K562 (cell line): ENCODE data around the gene SAMD13. TPM values are rescaled to one million over a fixed set of nuclear protein-coding genes. Genes with fewer than 3 reads are reported as not detected.

Source experiments
- ATAC-seq: fragments of 200-7000 bp; cut with Tn5 transposase; 3 replicates; pipeline ENCODE4 v1.9.1; 2020; ENCODE audit warnings: moderate library complexity
- BruUV-seq: library from RNA; stranded (reverse); fragments of 400-500 nt; replicated peaks from 2 replicates; lab custom pipeline; 2021; lab: Mats Ljungman, UMichigan
- CTCF ChIA-PET: fragments of 300-600 bp; formaldehyde crosslinking; extraction: SDS; loops from one replicate; lab custom pipeline; 2021; ENCODE audit warnings: low intra/inter-chr PET ratio; lab: Yijun Ruan, JAX
- POLR2A ChIA-PET: fragments of 300-600, 350-650 bp; sonication (Branson Sonifier 250); formaldehyde crosslinking; extraction: SDS; loops from one replicate; lab custom pipeline; 2021; ENCODE audit warnings: antibody characterized with exemption, inconsistent platforms; lab: Yijun Ruan, JAX
- DNase-seq, 4 experiments: peaks; one replicate each; pipeline versions ENCODE4 v3.0.0 to v3.0.0-alpha.2; 2011 to 2018; ENCODE audit warnings: low spot score in 3 of 4, mixed read lengths in 3 of 4; ENCODE audit errors: extremely low read depth in 1 of 4
- FAIRE-seq: peaks from 2 replicates; lab custom pipeline; 2011; peaks lifted over from hg19 to GRCh38; lab: Jason Lieb, UNC
- H2AFZ ChIP-seq: 2 replicates; pipeline ENCODE4 v1.6.0; 2011; ENCODE audit warnings: low read depth, low read length, control low read depth, inconsistent platforms
- H3K27ac ChIP-seq: fragments of 200-600 bp; 3 replicates; pipeline ENCODE4 v1.8.0; 2011; ENCODE audit warnings: low read depth, mild to moderate bottlenecking, control low read depth, inconsistent platforms, low read length, moderate library complexity, mixed read lengths; ENCODE audit errors: extremely low read depth
- H3K27me3 ChIP-seq, 2 experiments: fragments of 300-600 bp in 1 of 2; 2 replicates in 1 of 2; 3 replicates in 1 of 2; pipeline versions ENCODE4 v1.6.0 to v1.8.0; 2011; ENCODE audit warnings: inconsistent platforms in 2 of 2, low read length in 2 of 2, mild to moderate bottlenecking in 1 of 2, mixed read lengths in 1 of 2, moderate library complexity in 1 of 2; ENCODE audit not compliant: control insufficient read depth in 2 of 2, insufficient read depth in 2 of 2
- H3K36me3 ChIP-seq: fragments of 300-600 bp; 3 replicates; pipeline ENCODE4 v1.8.0; 2011; ENCODE audit warnings: mild to moderate bottlenecking, low read length, inconsistent platforms; ENCODE audit not compliant: control insufficient read depth, insufficient read depth
- H3K4me1 ChIP-seq, 2 experiments: fragments of 200-600 bp in 1 of 2; replicated peaks in 1 of 2; 2 replicates in 1 of 2; 3 replicates in 1 of 2; pipeline versions ENCODE4 v1.5.1 to v1.8.0; 2011; ENCODE audit warnings: inconsistent platforms in 2 of 2, low read length in 2 of 2, mild to moderate bottlenecking in 1 of 2, mixed read lengths in 1 of 2, moderate library complexity in 1 of 2; ENCODE audit not compliant: control insufficient read depth in 2 of 2, insufficient read depth in 2 of 2
- H3K4me2 ChIP-seq: 2 replicates; pipeline ENCODE4 v1.6.1; 2011; ENCODE audit warnings: low read length, control low read depth, inconsistent platforms, mixed read lengths; ENCODE audit not compliant: insufficient read depth
- H3K4me3 ChIP-seq: fragments of 200-600 bp; sonication (generic), shearing (Covaris generic); 2 replicates; pipeline ENCODE4 v1.5.1; 2016; ENCODE audit warnings: control low read depth, inconsistent platforms
- H3K79me2 ChIP-seq: fragments of 200-600 bp; 3 replicates; pipeline ENCODE4 v1.8.0; 2011; ENCODE audit warnings: low read length, inconsistent platforms; ENCODE audit not compliant: control insufficient read depth, insufficient read depth
- H3K9ac ChIP-seq, 2 experiments: 2 replicates each; pipeline versions ENCODE4 v1.6.0 to v1.6.1; 2011; ENCODE audit warnings: low read depth in 2 of 2, low read length in 2 of 2, control low read depth in 1 of 2, inconsistent platforms in 1 of 2, mild to moderate bottlenecking in 1 of 2, mixed read lengths in 1 of 2; ENCODE audit not compliant: insufficient read depth in 1 of 2
- H3K9me1 ChIP-seq: one replicate; pipeline ENCODE4 v1.6.0; 2011; ENCODE audit warnings: inconsistent platforms, mild to moderate bottlenecking, low read length, moderate library complexity; ENCODE audit not compliant: control insufficient read depth, insufficient read depth
- H3K9me3 ChIP-seq: replicated peaks from 2 replicates; pipeline ENCODE4 v1.5.1; 2011; ENCODE audit warnings: low read depth, low read length, inconsistent platforms; ENCODE audit not compliant: control insufficient read depth, insufficient read depth
- H4K20me1 ChIP-seq: replicated peaks from 2 replicates; pipeline ENCODE4 v1.6.1; 2011; ENCODE audit warnings: low read length, inconsistent platforms, mixed read lengths; ENCODE audit not compliant: control insufficient read depth, insufficient read depth
- FOXK2 ChIP-seq, 2 experiments: fragments of 450-650 bp; IDR thresholded peaks in 1 of 2; conservative IDR thresholded peaks in 1 of 2; 2 replicates each; pipeline ENCODE4 v1.6.1; 2016; ENCODE audit warnings: low read depth in 2 of 2, mild to moderate bottlenecking in 1 of 2
- ZBTB11 ChIP-seq, 3 experiments: fragments of 200-800 bp in 1 of 3; fragments of 250-450 bp in 1 of 3; fragments of 450-650 bp in 1 of 3; sonication (Bioruptor Pico) in 1 of 3; sonication (Bioruptor generic) in 1 of 3; formaldehyde crosslinking in 1 of 3; IDR thresholded peaks; 2 replicates each; pipeline versions ENCODE4 v1.6.1 to v1.8.0; 2016 to 2022; ENCODE audit warnings: mild to moderate bottlenecking in 2 of 3, missing genetic modification characterization in 2 of 3, missing compliant biosample characterization in 1 of 3, moderate library complexity in 1 of 3
- ZFP1 ChIP-seq: fragments of 450-650 bp; formaldehyde crosslinking; IDR thresholded peaks from 2 replicates; pipeline ENCODE4 v1.4.0; 2020; ENCODE audit warnings: mild to moderate bottlenecking, mixed read lengths
- ZNF764 ChIP-seq: fragments of 250-450 bp; sonication (Bioruptor Pico); IDR thresholded peaks from 2 replicates; pipeline ENCODE4 v1.4.0; 2020; ENCODE audit warnings: low read depth, mild to moderate bottlenecking, moderate library complexity
- WGBS: fragments of 100-300 bp; shearing (Covaris generic); methylation state at CpG from one replicate; pipeline ENCODE4 v1.1.6; 2016; ENCODE audit warnings: low coverage, mixed read lengths; ENCODE audit not compliant: insufficient coverage; ENCODE audit errors: missing lambda C conversion rate; 5-methylcytosine and 5-hydroxymethylcytosine counted together
- in situ Hi-C: fragments of 300-500 bp; cut with MboI; formaldehyde crosslinking; loops from 4 replicates; pipeline ENCODE4 v1.15.0; 2018; ENCODE audit warnings: inconsistent platforms, mixed read lengths
- intact Hi-C: fragments of 100-400 bp; cut with micrococcal nuclease; formaldehyde crosslinking; loops from 2 replicates; pipeline ENCODE4 v1.14.2; 2022
- polyA plus RNA-seq, 8 experiments: library from polyadenylated mRNA; depleted of rRNA in 4 of 8; stranded (reverse) in 5 of 8; unstranded in 3 of 8; fragments of >200 nt; fragmentation: Nextera tagmentation in 2 of 8; fragmentation: Illumina TruSeq in 1 of 8; extraction: Ambion mirVana in 2 of 8; extraction: Trizol in 1 of 8; gene quantifications; 2 replicates each; pipeline versions ENCODE4 v1.2.1 to v1.2.3, GENCODE V29; 2011 to 2014; ENCODE audit warnings: inconsistent platforms in 1 of 8, missing spikeins in 1 of 8
- total RNA-seq, 7 experiments: library from RNA; depleted of rRNA in 6 of 7; stranded (reverse); fragments of >200 nt in 6 of 7; fragmentation: Illumina TruSeq in 2 of 7; extraction: Trizol in 2 of 7; gene quantifications; 2 replicates each; pipeline versions ENCODE4 v1.2.1 to v1.2.3, GENCODE V29; 2011 to 2021; ENCODE audit warnings: low replicate concordance in 1 of 7
- TF ChIP-seq, protein P1 (sequence below): fragments of 450-650 bp; IDR thresholded peaks from 2 replicates; pipeline ENCODE4 v1.6.1; 2016; ENCODE audit warnings: low read depth, mild to moderate bottlenecking, moderate library complexity
- TF ChIP-seq, protein P2 (sequence below): fragments of 150-350 bp; conservative IDR thresholded peaks from 2 replicates; pipeline ENCODE4 v1.6.1; 2014; ENCODE audit warnings: low read length

SAMD13 gene
- total and polyA plus RNA-seq, 9 of the 15 experiments (the other 6 are each of a cell fraction or from before 2014, with no cell fraction given) = 0.78 to 2.7 (median 1.00) TPM

- no TSS peak for BruUV-seq
- Histone ChIP-seq H3K36me3 (no peaks in the 10 kb centered on the region), H3K79me2 (no peaks in the 10 kb centered on the region), H2AFZ (no peak overlapping the region), H3K4me1 (no peaks in the 10 kb centered on the region; a peak in 2 of 5 replicates), H3K9ac (no peak overlapping the region), H4K20me1 (no peaks in the 10 kb centered on the region), H3K9me1 (no peaks in the 10 kb centered on the region), H3K27me3 (peaks cover 0 to 4% of the 10 kb centered on the region in 2 experiments; a peak in 2 of 5 replicates), H3K4me3 (no peak overlapping the region), H3K27ac (no peak overlapping the region), H3K9me3 (no peaks in the 10 kb centered on the region), H3K4me2 (no peak overlapping the region)
- no peak for FAIRE-seq
- DNase-seq = no peak
- ChIA-PET POLR2A (interaction anchor here (1.2 kb wide), 1 partner anchor 28 kb away, joined by 3 read pairs; no protein-coding TSS in a partner anchor), CTCF (no interaction called here)
- in situ Hi-C loops = no loop called here
- WGBS = 3% methylated on average over 3 of the region's 3 CpGs
- intact Hi-C loops = no loop called here
- no peak for ATAC-seq
- TF ChIP-seq, protein P1, sequence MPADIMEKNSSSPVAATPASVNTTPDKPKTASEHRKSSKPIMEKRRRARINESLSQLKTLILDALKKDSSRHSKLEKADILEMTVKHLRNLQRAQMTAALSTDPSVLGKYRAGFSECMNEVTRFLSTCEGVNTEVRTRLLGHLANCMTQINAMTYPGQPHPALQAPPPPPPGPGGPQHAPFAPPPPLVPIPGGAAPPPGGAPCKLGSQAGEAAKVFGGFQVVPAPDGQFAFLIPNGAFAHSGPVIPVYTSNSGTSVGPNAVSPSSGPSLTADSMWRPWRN = no peak
- no peak for TF ChIP-seq FOXK2 (conservative IDR thresholded peaks at IDR 0.05 in 1 of 2, IDR thresholded peaks at IDR 0.05 in 1 of 2; ENCODE audit: low read depth in 2 of 2)
- TF ChIP-seq ZNF764 = no peak
- TF ChIP-seq, protein P2, sequence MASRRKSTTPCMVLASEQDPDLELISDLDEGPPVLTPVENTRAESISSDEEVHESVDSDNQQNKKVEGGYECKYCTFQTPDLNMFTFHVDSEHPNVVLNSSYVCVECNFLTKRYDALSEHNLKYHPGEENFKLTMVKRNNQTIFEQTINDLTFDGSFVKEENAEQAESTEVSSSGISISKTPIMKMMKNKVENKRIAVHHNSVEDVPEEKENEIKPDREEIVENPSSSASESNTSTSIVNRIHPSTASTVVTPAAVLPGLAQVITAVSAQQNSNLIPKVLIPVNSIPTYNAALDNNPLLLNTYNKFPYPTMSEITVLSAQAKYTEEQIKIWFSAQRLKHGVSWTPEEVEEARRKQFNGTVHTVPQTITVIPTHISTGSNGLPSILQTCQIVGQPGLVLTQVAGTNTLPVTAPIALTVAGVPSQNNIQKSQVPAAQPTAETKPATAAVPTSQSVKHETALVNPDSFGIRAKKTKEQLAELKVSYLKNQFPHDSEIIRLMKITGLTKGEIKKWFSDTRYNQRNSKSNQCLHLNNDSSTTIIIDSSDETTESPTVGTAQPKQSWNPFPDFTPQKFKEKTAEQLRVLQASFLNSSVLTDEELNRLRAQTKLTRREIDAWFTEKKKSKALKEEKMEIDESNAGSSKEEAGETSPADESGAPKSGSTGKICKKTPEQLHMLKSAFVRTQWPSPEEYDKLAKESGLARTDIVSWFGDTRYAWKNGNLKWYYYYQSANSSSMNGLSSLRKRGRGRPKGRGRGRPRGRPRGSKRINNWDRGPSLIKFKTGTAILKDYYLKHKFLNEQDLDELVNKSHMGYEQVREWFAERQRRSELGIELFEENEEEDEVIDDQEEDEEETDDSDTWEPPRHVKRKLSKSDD = no peak
- no peak for TF ChIP-seq ZBTB11 (CRISPR knock-in tag; IDR thresholded peaks at IDR 0.05)
- no peak for TF ChIP-seq ZFP1 (CRISPR knock-in tag)
These were observed 48.6 kb downstream of the SAMD13 start for GRCh38 chr1:84350104-84350503.
